ELF-1 (cell line): ENCODE data around the gene CMTM3.
"Not testable (repeated sequence)": the region's sequence is repeated elsewhere in the genome, so short reads cannot be mapped to it uniquely, and the experiment has no call there.

ENCODE experiments used
- DNase-seq: peaks from one replicate; pipeline ENCODE4 v3.0.0-alpha.2; 2016; ENCODE audit warnings: low read depth, low spot score

Gene CMTM3

GRCh38 chr16:66585481-66586239 lies 18.8 kb upstream of the CMTM3 start:
- no peak for DNase-seq

- no peak for DNase-seq
Measured at GRCh38 chr16:66587881-66588600, 16.5 kb upstream of the CMTM3 start.

GRCh38 chr16:66588981-66589713 lies 15.4 kb upstream of the CMTM3 start:
- no peak for DNase-seq

DNA sequence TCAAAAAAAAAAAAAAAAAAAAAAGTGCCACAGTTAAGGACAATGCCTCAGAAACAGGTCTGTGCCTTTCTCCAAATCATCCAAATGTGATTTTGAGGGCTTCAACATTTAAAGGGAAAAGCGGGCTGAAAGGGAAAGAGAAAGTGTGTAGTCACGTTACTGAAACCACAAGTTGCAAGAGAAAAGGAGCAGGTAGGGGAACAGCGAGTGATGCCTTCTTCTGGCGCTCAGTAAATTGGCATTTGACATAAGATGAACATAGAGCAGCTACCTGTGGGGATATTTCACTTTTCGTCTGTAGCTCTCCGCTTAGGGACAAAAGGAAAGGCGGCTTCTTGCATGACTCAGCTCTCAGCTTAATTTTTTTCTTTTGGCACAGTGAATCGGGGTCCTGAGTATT lies 14.2 kb upstream of the CMTM3 start:
- no peak for DNase-seq

DNA sequence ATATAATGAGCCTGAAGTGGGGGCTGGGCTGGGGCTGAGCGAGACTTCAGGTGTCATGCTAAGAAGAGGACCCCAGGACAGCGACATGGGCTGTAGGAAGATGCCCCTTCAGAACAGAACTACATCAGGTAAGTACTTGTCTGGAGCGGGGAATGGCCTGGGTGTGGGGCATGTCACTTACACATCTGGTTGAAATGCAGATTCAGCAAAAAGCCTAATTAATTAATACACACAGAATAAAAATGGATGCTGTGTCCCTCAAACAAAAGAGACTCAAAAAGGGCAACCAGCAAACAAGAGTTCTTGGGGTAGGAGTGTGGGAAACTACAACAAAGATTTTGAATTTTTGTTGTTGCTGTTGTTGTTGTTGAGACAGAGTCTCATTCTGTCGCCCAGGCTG lies 13.5 kb upstream of the CMTM3 start:
- DNase-seq, result no peak

DNA sequence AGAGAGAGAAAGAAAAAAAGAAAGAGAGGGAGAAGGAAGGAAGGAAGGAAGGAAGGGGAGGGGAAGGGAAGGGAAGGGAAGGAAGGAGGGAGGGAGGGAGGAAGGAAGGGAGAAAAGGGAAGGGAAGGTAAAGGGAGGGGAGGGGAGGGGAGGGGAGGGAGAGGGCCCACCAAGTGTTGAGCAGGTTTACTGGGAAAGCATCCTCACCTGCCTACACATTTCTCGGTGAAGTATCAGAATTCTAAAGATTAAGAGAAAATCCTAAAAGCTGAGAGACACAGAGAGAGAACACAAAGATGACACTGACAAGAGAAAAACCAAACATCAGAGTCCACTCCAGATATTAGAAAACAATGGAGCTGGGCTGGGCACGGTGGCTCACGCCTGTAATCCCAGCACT lies 12.3 kb upstream of the CMTM3 start:
- DNase-seq, result no peak

DNA sequence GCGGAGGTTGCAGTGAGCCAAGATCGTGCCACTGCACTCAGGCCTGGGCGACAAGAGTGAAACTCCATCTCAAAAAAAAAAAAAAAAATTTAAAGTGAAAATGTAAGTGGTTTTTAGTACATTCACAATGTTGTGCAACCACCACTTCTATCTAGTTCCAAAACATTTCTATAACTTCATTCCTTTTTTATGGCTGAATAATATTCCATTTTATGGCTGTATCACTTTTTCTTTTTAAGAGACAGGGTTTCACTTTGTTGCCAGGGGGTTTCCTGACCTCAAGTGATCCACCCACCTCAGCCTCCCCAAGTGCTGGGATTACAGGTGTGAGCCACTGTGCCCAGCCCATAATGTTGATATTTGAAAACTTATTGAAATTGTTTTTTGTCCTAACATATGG lies 11.7 kb upstream of the CMTM3 start:
- DNase-seq, result no peak

GRCh38 chr16:66594739-66595138 lies 9.8 kb upstream of the CMTM3 start:
- no peak for DNase-seq

DNA sequence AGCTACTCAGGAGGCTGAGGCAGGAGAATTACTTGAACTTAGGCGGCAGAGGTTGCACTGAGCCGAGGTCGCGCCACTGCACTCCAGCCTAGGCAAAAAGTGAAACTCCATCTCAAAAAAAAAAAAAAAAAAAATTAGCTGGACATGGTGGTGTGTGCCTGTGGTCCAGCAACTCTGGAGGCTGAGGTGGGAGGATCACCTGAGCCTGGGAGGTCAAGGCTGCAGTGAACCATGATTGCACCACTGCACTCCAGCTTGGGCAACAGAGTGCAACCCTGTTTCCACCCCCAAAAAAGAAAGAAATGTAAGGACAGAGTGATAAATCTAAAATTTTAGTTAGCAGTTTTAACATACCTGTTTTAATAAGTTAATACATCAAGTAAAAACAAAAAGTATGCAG lies 7.9 kb upstream of the CMTM3 start:
- not testable (repeated sequence) for DNase-seq

DNA sequence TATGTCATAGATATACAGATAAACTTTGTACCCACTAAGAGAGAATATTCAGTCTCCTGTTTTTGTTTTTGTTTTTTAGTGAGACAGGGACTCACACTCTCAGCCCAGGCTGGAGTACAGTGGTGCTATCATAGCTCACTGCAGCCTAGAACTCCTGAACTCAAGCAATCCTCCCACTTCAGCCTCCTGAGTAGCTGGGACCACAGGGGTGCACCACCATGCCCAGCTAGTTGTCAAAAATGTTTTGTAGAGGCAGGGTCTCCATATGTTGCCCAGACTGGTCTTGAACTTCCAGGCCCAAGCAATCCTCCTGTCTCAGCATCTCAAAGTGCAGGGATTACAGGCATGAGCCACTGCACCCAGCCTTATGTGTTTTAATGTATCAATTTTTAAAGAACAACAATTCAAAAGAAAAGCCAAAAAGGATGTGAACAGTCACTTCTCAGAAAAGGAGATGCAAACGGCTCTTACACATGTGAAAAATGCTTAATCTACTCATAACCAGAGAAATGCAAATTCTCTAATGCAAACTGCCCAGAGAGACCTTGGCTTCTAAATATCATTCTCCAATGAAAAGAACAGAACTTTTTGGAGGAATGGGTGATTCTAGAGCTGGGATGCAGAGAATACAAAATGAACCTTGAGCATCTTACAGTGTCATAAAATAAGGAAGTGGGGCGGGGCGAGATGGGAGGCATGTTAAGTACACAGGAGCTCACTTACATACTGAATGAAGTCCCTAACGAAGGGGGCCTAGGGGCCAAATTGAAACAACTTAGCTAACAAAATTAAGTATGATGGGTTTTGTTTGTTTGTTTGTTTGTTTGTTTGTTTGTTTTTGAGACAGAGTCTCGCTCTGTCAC lies 7.3 kb upstream of the CMTM3 start:
- no peak for DNase-seq

DNA sequence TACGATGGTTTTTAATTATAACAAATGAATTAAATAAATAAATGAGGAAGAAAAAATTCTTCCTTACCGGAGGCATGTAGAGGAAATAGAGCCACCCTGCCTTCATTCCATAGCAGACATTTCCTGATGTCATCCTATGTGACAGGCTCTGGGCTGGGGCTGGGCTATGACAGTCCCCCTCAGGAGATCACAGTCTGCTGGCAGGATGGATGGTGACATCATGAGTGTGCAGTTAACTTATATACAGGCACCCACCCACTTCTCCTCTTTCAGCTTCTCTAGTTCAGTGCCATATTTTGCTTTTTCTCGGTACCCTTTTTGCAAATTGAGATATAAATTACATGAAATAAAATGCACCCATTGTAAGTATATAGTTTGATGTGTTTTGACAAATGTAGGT lies 6.4 kb upstream of the CMTM3 start:
- DNase-seq, result no peak

DNA sequence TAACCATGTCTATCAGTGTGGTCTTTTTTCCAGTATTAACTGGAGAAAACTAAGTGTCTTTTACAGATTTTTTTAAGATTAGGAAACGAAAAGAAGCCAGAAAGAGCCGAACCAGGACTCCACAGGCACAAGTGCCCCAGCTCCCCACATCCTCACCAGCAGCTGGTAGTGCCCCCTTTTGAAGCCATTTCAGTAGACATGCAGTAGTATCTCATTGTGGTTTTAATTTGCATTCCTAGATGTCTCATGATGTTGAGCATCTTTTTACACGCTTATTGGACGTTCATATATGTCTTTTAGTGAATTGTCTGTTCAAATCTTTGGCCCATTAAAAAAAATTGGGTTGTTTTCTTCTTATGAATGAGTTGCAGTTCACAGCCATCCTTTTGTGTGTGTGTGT lies 4.8 kb upstream of the CMTM3 start:
- DNase-seq, result no peak

DNA sequence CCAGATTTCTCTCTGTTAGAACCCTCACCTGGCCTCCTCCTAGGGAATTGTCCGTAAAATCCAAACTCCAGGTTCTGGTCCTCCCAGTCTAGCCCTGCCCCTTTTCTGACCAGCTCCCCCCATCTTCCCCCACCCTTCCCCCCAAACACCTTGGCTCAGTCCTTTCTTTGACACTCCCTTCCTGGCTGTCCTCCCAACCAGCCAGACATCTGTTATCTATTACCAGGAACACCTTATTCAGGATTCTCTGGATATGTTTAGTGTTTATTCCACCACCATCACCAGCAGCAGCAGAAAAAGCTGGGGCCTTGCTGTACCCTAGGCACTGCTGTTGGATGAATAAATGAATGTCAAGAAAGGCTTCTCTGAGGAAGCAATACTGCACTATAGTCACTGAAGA lies 4.0 kb upstream of the CMTM3 start:
- DNase-seq, result no peak

GRCh38 chr16:66601471-66601870 lies 3.0 kb upstream of the CMTM3 start:
- no peak for DNase-seq

DNA sequence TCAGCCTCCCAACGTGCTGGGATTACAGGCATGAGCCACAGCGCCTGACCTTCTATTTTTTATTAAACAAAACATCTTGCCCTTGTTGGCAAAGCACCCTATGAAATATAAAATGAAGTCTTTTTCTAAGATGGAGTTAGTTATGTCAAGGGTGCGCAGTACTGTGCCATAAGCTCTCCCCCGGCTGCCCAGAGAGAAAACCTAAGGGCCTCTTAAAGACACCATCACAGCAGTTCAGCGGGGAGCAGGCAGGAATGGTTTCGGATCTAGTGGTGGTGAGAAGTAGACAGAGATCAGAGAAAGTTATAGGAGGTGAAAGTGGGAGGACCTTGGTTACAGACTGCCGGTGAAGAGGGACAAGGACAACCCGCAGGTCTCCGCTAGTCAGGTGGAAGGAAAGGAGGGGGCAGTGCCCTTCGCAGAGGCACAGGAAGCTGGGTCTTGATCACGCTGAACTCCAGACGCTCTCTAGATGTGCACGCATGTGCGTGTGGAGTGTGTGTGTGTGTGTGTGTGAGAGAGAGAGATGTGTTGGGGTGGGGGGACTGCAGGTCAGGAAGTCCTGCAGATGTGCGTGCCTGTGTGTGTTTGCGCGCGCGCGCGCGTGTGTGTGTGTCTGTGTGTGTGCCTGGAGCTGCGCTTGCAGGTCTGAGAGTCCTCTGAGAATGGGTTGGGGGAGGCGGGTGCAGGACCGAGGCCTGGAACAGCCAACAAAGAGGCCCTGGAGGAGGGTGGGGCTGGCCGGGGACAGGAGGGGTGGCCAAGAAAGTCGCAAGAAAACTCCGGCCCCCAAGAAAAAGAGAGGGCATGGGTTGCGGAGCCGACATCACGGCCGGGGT lies 748 bp upstream of the CMTM3 start:
- DNase-seq, result peak; percentile 83

DNA sequence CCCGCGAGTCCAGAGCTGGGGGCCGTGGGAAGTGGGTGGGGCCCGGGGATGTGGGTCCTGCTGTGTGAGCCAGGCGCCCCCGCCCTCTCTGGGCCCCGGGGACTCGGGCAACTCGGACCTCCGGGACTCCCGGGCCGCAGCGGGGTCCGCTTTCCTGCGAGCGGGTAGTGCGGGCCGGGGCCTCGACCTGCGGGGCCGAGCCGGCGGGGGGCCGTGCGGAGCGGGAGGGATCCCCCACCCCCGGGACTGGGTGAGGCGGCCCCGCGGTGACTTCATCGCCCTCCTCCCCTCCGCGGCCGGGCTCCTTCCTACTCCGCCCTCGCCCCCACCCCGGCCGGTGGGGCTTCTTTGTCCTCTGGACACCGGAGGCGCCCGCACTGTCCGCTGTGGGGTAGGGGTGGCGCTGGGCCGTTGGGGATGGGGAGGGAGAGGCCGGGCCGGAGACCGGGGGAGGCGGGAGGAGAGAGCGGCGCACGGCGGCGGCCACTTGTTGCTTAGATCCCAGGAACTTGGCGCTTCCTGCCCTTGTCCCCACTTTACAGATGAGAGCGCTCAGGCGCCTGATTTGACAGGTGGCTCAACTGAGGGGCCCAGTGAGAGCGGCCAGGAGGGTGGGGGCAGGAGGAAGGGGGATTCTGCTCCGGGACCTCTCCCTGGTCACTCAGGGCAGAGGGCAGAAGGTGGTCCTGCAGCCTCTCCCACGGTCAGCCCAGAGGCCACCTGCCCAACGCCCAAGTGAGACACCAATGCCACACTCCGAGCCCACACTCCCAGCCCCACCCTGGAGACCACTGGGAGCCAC lies 874 bp downstream of the CMTM3 start:
- DNase-seq, result peak; percentile 34

DNA sequence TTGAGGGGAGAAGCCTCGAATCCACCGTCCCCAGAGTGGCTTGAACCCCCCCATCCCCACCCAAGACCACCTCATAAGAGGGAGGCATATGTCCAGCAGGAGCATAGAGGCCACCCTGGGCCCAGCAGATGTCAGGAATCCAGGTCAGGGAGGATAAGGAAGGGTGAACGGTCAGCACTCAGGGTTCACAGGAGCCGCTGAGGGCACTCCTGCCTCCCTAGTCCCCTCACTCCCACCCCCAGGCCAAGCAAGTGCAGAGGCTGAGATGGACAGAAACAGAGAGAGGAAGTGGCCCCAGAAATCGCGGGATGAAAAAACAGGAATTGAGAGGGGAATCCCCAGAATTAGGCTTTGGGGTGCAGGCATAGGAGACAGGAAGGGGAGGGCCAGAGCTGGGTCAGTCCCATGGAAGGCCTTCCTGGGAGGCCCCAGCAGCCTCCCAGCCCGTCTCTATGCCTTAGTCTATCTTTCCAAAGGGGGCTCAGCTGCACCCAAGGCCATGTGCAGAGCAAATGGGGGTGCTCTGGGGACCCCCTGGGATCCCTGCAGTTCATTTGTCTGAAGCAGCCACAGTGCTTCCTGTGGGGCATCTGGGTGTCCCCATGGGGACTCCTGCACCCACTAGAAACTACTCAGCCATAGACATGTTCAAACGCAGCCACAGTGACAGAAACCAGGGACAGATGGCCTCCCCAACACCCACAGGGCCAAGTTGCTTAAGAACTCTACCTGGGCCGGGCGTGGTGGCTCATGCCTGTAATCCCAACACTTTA lies 1.7 kb downstream of the CMTM3 start:
- DNase-seq, result no peak

DNA sequence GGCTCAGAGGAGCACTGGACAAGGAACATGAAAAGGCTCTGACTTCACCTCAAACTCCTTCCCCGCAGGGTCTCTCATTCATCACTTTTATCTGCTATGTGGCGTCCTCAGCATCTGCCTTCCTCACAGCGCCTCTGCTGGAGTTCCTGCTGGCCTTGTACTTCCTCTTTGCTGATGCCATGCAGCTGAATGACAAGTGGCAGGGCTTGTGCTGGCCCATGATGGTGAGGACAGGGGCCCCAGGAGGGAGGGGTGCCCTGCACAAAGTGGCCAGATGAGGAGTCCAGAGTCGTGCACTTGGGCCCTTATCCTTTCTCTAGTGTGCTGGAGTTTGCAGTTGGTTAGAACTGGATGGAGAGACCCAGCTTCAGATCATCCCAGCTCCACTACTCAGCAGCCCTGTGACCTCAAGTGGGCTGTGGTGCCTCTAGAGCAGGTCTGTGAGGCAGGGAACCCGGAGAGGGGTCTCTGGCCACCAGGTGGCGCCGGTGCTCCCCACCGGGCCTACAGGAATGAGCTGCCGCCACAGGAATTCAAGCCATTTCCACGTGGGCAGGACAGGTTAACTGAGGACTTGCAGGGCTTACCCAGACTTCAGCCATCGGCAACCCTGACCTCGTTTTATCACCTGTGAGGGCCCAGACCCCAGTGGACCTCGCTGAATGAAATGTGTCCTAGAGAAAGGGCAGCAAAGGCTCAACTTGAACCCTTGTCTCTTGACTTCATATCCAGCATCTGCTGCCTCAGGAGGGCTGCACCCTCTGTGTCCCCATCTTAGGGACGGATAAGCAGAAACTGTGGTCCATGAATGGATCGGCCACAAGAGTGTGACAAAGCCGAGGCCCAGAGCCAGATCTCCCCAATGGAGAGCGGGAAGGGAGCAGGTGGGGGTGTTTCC lies 4.0 kb downstream of the CMTM3 start:
- peak; percentile 98 for DNase-seq
